ENCODE data around the gene ASPRV1.
A peak's percentile ranks its signal among the peaks of the same experiment; 100 is the strongest.

ASPRV1 gene

DNA sequence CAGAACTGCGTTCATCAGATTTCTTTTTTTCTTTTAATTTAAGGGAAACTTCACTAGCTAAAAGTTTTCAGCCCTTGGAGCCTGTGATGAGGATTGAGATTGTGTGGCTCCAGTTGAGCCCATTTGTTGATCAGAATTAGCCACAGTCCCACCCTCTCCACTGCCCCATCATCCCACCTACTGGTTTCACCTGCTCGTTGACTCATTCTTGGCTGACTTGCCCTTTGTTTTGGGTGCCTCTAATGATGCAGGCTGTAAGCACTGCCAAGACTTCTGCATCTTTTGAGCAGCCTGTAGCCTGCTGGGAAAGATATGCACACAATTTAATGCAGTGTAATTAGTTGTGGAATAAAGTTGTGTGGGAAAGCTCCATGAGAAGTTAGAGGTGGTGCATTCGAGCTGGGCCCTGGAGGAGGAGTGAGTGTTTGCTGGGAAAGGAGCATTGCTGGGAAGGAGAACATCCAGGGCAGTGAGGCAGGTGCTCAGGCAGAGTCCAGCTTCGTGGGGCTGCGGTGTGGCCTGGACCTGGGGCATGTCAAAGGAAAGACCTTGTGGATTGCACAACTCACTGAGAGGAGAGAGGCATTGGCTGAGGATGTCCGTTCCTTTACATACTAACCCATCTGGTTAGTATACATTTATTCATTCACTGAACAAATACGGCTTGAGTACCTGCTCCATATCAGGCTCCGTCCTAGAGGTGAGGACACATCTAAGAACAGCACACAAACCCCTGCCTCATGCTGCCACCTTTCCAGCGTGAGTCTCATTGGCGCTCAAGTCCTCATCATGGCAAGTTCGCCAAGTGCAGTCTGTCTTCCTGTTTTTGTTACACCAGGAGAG lies 18.2 kb downstream of the ASPRV1 start:
- DNase-seq (ENCODE audit: low spot score), result no peak
- no peak for FAIRE-seq

DNA sequence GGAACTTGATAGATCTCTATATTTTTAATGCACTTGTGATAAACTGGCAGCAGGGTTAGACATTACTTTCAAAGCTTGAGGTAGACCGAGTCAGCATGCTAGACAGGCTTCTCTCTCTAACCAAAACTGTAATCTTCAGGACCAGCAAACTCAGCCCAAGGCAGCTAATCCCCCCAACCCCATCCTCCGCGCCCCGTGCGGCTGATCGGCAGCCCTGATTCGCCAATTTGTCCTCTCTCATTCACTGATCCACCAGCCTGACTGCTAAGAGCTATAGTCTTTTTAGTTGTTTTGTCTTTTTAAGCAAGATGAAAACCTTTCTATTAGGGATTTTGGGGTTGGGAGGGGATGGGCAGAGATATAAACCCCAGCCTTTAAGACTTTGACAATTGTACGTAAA lies 20.7 kb downstream of the ASPRV1 start:
- no peak for DNase-seq (ENCODE audit: low spot score)
- no peak for FAIRE-seq

DNA sequence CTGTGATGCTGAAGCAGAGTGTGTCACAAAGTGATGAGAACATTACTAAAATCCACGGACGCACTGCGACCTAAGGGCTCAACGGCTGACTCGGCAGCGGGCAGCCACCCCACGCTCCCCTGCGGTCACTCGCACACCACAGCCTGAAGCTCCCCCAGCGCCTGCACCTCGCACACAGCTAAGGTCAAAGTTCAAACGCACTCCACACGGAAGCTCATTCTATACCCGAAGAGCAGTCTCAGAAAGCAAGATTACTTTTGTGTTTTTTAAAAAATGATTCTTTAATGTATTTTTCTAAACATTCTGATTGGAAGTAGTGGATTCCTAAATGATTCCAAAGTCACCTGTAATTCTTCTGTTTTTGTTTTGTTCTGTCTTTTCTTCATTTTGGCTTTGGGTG lies 21.7 kb downstream of the ASPRV1 start:
- DNase-seq (ENCODE audit: low spot score), result no peak
- no peak for FAIRE-seq

DNA sequence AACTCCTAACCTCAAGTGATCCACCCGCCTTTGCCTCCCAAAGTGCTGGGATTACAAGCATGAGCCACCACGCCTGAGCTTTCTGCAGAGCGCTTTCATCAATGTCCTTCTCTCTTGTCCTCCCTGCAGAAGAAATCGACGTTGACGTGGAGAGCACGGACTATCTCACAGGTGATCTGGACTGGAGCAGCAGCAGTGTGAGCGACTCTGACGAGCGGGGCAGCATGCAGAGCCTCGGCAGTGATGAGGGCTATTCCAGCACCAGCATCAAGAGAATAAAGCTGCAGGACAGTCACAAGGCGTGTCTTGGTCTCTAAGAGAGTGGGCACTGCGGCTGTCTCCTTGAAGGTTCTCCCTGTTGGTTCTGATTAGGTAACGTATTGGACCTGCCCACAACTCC lies 23.5 kb downstream of the ASPRV1 start:
- no peak for FAIRE-seq

DNA sequence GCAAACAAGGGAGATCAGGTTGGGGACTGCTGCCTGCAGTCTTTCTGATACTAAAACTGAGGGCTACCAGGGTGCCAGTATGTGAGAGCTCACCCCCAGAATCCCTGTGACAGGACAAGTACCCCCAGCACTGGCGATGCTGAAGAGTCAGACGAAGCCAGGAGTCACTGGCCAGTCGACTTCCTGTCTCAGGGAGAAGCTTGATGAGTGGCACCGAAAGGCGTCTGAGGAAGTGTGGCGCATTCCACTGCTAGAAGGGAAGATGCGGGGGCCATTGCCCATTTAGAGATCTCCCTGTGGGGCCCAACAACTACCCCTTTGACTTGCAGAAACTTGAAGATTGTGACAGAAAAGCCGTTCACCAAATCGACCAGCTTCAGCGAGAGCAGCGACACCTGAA lies 24.5 kb downstream of the ASPRV1 start:
- FAIRE-seq, result no peak
- DNase-seq (ENCODE audit: low spot score), result no peak

More for the DNA sequence above, 23.5 kb downstream of the ASPRV1 start:
- DNase-seq (ENCODE audit: low spot score), result no peak

DNA sequence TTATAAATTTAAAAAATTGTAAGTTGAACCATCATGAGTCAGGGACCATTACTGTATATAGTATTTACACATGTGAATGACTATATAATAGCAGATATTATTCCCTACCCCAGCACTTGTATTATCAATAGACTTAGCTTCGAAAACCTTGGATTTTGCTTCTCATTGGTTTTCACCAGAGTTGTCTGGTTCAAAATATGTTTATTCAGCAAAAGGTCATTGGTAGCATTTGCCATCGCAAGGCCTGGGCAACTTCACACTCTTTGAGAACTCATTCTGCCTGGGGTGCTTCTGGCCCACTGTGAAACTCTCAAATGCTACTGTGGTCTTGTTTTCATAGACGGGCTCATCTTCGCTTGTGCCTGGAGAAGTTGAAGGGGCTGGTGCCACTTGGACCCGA lies 26.4 kb downstream of the ASPRV1 start:
- FAIRE-seq, result no peak
- DNase-seq (ENCODE audit: low spot score), result no peak

DNA sequence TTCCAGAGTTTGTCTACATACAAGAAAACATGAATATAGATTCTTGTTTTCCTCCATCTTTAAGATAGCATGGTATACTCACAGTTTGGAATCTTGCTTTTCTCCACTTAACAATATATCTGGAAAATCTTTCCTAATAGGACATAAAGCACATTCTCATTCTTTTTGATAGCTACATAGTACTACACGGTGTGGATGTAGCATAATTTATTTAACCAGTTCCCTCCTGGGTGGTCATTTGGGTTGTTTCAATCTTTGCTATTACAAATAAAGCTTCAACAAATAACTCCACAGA lies 26.9 kb downstream of the ASPRV1 start:
- FAIRE-seq (no peak), DNase-seq (ENCODE audit: low spot score) (no peak)

DNA sequence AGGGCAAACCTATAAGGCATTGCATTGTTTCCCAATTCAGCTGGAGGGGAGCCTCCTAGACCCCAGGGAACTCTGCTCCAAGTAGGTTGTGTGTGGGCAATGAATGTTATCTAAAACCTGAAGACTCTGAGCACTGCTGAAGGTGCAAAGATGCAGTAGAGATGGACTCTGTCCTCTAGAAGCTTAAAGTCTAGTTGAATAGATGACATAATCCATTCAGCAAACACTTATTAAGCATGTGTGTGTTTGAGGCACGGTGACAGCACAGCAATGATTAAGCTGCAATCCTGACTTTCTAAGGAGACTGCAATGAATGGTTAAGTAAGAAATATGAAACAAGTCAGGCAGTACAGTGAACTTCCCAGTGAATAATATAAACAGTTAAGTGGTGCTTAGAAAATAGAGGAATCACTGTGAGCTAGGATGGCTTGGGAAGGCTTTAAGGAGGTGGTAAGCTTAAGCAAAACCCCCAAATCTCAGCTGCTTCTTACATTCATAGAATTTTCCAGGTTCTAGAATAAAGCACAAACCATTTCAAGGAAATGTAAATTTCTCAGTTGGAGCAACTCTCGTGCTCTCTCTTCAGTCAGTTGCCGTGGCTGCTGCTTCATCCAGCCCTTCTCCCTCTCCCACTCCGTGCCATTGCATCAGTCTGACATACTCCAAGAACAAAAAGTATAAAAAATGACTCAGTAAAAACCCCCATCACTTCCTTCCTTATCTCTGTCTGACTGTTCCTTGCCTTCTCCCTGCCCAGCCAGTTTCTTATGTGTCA lies 27.4 kb downstream of the ASPRV1 start:
- FAIRE-seq (peak; percentile 64), DNase-seq (ENCODE audit: low spot score) (peak; percentile 80)

DNA sequence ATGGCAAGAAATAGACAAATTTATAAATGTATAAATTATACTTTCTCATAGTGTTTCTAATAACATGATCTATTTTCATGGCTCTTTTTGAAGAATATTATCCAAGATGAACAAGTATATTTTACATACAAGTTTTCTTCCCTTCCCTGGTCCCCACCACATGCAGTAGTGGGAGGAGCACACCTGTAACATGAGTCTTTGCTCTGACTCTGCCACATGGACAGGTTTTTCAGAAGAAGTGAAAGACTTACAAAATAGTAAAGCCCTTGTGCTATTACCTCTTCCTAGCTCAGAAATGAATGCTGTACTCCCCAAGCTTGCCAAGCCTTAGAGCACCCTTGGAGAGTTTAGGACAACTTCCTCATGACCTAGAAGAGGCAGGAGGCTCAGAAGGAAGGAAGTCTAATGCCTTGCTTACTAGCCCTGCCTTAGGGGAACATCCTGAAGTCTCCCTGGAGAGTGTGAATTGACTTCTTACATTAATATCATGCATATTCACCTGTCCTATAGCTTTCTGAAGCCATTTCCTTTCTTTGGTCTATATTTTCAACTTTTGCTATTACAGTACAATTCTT lies 28.1 kb downstream of the ASPRV1 start:
- FAIRE-seq, result no peak
- DNase-seq (ENCODE audit: low spot score), result no peak

DNA sequence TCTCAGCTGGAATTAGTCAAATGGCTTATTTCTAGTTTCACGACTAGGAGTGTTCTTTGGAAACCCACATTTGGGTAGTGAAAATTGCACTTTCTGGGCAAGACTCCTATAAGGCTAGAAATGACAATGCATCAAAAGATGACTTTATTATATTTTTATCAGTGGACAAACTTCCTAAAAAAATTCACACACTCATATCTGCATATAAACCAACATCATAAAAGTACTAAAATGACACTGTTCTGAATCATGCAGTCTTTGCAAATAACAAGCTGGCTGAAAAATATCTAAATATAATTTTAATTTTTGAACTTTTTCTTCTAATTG lies 28.9 kb downstream of the ASPRV1 start:
- DNase-seq (ENCODE audit: low spot score), result no peak
- no peak for FAIRE-seq

DNA sequence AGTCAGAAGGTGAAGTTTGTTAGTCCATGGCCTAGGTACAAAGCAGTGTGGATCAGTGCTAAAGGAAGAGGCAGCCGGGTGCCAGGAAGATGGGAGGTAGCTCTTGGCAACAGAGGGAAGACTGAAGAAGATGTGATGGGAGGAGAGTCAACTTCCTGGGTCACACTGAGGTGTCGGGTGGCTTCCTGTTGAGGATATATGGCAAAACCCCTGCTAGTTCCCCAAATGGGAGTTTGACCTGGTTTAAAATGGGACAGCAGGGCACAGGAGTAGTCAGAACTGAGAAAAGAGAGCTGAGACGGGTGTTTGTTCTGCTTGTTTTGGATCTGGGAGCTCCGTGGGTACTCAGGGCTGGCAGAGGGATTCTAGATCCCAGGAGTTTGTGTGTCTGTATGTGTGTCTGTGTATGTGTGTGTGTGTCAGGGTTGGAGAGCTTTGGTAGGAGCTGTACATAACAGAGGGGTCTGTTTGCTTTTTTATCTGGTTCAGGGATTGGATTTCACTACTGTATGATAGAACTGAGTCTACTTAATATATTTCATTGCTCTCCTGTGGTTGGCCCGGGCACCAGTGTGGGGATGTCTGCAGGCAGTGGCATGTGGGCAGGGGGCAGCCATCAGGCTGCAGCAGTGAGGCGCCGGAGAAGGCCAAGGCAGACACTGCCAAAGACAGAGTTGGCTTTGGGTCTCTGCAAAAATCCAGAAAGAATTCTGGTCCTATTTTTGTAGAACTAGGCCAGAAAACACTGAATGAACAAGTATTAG lies 29.4 kb downstream of the ASPRV1 start:
- FAIRE-seq, result no peak
- no peak for DNase-seq (ENCODE audit: low spot score)

DNA sequence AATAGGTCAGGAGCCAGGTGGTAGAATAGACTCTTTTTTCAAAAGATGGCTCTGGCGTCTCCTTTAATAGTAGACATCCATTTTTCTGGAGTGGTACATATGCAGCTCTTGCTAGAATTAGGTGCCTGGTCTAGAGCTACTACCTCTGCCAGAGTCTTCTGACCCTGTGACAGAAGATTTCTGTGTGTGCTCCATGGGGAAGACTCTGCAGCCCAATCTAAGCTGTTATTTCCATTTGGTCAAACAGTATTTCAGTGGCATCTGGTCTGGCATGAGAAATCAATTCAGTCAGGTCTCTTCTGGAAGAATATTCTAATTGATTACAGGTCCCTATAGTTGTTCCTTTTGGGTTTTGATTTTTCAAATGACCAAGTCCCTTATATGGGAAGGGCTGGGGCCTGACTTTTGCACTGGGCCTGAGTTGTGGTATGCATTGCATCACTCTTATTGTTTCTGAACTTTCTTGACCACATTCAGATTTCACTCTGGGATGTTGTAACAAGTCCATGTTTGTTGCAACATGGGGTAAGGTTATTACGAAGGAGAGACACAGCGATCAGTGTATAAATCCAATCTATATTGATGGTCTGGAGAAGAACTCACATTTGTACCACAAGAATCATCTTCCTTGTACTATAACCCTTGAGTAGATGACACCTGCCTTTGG lies 34.4 kb downstream of the ASPRV1 start:
- FAIRE-seq, result no peak

DNA sequence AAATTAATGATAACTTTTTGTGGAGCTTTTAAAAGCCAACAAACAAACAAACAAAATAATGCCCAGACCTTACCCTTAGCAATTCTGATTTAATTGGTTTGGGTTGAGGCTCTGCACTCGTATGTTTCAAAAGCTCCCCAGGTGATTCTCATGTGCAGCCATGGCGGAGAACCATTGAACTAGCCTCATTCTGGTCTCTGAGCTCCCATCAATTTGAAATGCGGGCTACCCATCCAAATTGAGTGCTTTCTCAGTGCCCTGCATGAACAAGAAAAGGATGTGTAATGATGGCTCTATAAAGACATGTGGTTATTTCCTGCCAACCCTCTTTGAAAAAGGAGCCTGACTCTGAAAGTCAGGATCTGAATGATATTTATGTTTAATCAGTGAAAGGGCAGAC lies 38.3 kb downstream of the ASPRV1 start:
- FAIRE-seq, result no peak
- DNase-seq (ENCODE audit: low spot score), result no peak

More for the DNA sequence above, 34.4 kb downstream of the ASPRV1 start:
- no peak for DNase-seq (ENCODE audit: low spot score)

DNA sequence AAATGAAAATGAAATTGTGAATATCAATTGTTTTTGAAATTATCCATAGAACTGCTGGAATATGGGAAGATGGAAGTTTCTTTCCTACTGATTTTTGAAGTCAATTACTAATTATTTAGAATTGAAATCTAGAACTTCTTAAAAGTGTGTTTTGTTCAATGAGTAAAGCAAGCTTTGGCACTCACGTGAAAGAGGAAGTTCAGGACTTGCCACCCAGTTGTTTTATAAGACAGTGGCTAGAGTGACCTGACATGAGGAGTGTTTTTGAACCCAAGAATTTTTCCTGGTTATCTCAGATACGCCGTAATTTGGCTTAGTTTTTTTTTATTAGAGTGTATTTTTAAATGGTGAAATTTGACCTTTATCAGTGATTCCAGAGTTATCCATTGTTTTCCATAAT lies 43.0 kb downstream of the ASPRV1 start:
- DNase-seq (ENCODE audit: low spot score) (no peak), FAIRE-seq (no peak)

DNA sequence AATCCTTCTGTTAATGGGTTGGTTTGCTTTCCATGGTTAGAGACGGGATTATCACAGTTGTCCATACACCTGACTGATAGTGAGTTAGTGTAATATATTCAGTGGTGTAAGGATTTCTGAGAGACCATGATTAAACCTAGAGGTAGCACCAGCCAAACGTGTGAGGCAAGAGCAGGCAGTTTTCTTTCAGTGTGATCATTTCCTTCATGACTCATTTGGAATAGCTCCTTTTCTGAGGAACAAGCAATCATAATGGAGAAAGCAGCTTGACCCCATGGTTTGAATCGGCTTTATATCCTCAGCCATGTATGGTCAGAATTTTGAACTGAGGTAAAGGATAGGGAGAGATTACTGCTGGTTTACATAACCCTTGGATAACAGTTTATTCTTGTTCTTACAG lies 43.6 kb downstream of the ASPRV1 start:
- DNase-seq (ENCODE audit: low spot score), result peak; percentile 65
- FAIRE-seq, result peak; percentile 23

DNA sequence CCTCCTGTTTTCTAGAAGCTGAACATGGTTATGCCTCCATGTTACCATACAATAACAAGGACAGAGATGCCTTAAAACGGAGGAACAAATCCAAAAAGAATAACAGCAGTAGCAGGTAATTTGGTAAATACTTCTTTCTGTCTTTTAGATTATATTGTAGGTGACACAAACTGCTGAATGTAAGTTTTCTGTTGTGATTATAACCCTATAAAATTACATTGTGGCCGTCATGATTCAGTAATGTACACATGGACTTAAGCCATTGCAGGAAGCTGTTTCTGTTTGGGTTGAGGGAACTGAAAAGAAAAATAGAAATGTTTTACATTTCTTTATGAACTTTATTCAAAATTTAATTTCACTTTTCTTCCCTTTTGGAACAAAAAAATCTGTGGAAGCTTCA lies 45.3 kb downstream of the ASPRV1 start:
- DNase-seq (ENCODE audit: low spot score) (no peak), FAIRE-seq (no peak)

DNA sequence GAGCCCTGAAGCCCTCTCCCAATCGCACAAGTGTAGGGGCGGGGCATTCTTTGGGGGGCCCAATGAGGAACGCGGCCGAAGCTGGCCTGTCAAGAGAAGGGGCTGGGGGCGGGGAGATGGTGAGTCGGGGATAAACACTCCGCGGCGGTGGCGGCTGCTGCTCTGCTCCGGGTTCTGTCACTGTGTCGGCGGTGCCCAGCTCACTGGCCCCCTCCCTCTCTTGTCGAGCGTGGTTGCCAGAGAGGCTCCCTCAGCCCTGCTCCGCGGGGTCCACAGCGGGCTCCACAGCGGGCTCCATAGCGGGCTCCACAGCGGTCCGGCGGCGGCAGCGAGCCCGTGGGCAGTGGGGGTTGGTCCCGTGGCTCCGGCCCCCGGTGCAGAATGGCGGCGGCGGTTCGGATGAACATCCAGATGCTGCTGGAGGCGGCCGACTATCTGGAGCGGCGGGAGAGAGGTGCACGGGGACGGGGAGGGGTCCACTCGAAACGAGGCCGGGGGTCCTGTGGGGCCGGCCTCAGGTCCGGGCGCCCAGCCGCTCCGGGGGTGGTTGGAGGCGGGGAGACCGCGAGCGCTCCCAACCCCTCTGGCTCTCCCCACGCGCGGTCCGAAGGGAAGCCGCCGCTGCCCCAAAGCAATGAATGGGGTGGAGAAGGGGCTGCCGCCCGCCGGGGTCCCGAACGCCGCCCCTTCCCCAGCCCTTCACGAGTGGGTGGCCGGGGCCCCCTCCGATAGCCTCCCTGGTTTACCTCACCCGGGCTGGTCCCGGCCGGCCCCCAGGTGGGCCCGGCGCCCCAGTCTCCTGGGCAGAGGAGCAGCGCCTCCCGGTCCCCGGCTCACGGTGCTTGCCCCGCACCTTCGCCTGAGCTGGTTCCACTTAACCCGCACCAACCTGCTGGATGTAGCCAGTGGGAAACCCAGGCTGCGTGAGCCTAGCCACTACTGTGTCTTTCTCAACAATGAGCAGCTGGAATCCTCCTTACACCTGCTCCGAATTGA lies 46.2 kb downstream of the ASPRV1 start, which contains the start of gene MXD1:
TSS of gene MXD1 (plus strand) at position 160 of the 996 bp plus-strand sequence. CDS start at position 382, 222 bp downstream.
- FAIRE-seq, result no peak
- no peak for DNase-seq (ENCODE audit: low spot score)

DNA sequence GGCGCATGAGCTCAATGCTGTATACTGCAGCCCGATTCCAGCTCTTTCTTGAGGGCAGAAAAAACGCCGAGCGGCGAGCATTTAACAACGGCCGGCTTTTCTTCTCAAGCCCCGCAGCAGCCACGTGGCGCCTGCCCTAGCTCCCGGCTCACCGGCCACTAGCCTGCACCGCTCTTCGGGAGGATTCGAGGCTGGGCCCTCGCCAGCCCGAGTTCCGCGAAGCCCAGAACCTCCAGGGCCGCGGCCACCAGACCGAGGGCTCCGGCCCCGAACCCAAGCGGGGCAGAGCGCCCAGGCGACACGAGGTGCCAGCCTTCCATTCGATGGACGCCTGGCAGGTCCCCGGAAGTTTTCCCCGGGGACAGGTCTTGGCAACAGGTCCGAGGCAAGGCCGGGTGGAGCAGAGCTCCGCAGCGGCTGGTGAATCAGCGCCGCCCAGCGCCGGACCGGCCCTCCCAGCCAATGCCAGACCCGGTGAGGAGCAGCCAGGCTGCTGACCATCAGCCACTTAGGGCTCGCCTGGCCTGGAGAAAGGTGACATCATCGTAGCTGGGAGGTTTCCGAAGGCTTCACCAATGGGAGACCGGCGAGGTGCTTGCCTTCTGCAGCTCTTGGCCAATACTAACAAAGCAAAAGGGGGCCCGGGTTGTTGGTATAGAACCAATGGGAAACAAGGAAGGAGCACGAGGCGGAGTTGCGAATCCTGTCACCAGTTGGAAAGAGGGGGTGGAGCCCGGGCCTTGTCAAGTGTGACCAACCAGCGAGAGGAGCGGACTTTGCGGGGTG lies 47.1 kb downstream of the ASPRV1 start:
- FAIRE-seq, result peak; percentile 98
- DNase-seq (ENCODE audit: low spot score), result peak; percentile 100

DNA sequence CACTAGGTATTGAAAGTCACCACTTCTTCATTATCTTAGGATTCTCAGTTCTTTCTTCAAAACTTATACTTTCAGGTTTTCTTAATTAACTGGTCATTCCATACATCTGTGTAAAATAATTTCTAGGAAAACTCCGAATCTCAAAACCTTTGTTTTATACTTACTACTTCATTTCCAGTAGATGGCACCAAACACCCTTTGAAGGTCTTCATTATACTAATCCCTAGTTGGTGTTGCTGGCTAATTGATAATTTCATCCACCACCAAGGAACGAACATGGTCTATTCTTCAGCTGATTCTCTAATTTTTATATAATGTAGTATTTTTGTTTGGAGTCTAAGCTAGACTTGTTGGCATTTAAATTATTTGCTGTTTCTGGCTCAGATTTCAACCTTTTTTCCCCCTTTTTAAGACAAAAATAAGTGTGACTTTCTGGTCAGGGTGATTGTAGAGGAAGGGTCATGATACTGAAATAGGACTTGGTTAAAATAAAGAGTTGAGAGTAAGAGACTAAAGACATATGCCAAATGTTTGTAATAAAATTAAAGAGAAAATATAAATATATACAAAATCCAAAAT lies 49.4 kb downstream of the ASPRV1 start:
- FAIRE-seq (peak; percentile 80), DNase-seq (ENCODE audit: low spot score) (peak; percentile 39)

All from RCC 7860 (cell line).